HEK293 (cell line): ENCODE measurements around the gene UBB.

Experiments used
- GLI4 ChIP-seq: fragments of 450-650 bp; formaldehyde crosslinking; IDR thresholded peaks from 2 replicates; pipeline ENCODE4 v1.5.1; 2016; ENCODE audit warnings: missing biosample characterization, missing genetic modification characterization
- YY1 ChIP-seq: fragments of 450-650 bp; formaldehyde crosslinking; IDR thresholded peaks from 2 replicates; pipeline ENCODE4 v1.5.1; 2018; ENCODE audit warnings: missing biosample characterization, missing genetic modification characterization
- ZNF366 ChIP-seq: fragments of 450-650 bp; formaldehyde crosslinking; conservative IDR thresholded peaks from 2 replicates; pipeline ENCODE4 v1.5.1; 2016; ENCODE audit warnings: missing biosample characterization, missing genetic modification characterization
- ZNF776 ChIP-seq: fragments of 450-650 bp; formaldehyde crosslinking; IDR thresholded peaks from 2 replicates; pipeline ENCODE4 v1.5.0; 2017; ENCODE audit warnings: missing biosample characterization, missing genetic modification characterization, borderline replicate concordance
- TF ChIP-seq, protein P1 (sequence below): fragments of 450-650 bp; formaldehyde crosslinking; IDR thresholded peaks from 2 replicates; pipeline ENCODE4 v1.5.1; 2016; ENCODE audit warnings: missing biosample characterization, missing genetic modification characterization
- TF ChIP-seq, protein P2 (sequence below): fragments of 450-650 bp; formaldehyde crosslinking; IDR thresholded peaks from 2 replicates; pipeline ENCODE4 v1.5.1; 2016; ENCODE audit warnings: missing biosample characterization, missing genetic modification characterization
- TF ChIP-seq, protein P3 (sequence below): fragments of 450-650 bp; formaldehyde crosslinking; IDR thresholded peaks from 2 replicates; pipeline ENCODE4 v1.5.1; 2016; ENCODE audit warnings: missing biosample characterization, missing genetic modification characterization
- TF ChIP-seq, protein P4 (sequence below): fragments of 450-650 bp; formaldehyde crosslinking; IDR thresholded peaks from 2 replicates; pipeline ENCODE4 v1.5.1; 2017; ENCODE audit warnings: missing biosample characterization, missing genetic modification characterization
- TF ChIP-seq, protein P5 (sequence below): fragments of 450-650 bp; formaldehyde crosslinking; IDR thresholded peaks from 2 replicates; pipeline ENCODE4 v1.5.1; 2016; ENCODE audit warnings: missing biosample characterization, missing genetic modification characterization
- TF ChIP-seq, protein P6 (sequence below): fragments of 450-650 bp; formaldehyde crosslinking; IDR thresholded peaks from 2 replicates; pipeline ENCODE4 v1.5.1; 2016; ENCODE audit warnings: missing biosample characterization, missing genetic modification characterization, borderline replicate concordance
- TF ChIP-seq, protein P7 (sequence below): sonication (generic); formaldehyde crosslinking; IDR thresholded peaks from 2 replicates; pipeline ENCODE4 v1.8.1; 2022; ENCODE audit warnings: mild to moderate bottlenecking, moderate library complexity, missing genetic modification reagents

DNA sequence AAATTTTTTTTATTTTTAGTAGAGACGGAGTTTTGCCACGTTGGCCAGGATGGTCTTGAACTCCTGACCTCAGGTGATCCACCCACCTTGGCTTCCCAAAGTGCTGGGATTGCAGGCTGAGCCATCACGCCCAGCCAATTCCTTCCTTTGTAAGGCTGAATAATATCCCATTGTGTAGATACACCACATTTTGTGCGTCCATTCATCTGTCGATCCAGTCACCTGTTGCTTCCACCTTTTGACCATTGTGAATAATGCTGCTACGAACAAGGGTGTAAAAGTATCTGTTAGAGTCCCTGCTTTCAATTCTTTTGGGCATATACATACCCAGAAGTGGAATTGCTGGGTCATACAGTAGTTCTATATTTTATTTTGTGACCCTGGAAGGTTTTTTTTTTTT, 49.8 kb downstream of the UBB start:
- TF ChIP-seq ZNF366 (tag by site-specific recombination) (no peak), YY1 (tag by site-specific recombination) (no peak), GLI4 (tag by site-specific recombination) (no peak), ZNF776 (tag by site-specific recombination) (no peak)
- TF ChIP-seq, protein P1, sequence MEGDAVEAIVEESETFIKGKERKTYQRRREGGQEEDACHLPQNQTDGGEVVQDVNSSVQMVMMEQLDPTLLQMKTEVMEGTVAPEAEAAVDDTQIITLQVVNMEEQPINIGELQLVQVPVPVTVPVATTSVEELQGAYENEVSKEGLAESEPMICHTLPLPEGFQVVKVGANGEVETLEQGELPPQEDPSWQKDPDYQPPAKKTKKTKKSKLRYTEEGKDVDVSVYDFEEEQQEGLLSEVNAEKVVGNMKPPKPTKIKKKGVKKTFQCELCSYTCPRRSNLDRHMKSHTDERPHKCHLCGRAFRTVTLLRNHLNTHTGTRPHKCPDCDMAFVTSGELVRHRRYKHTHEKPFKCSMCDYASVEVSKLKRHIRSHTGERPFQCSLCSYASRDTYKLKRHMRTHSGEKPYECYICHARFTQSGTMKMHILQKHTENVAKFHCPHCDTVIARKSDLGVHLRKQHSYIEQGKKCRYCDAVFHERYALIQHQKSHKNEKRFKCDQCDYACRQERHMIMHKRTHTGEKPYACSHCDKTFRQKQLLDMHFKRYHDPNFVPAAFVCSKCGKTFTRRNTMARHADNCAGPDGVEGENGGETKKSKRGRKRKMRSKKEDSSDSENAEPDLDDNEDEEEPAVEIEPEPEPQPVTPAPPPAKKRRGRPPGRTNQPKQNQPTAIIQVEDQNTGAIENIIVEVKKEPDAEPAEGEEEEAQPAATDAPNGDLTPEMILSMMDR (tag by site-specific recombination): no peak
- TF ChIP-seq, protein P2, sequence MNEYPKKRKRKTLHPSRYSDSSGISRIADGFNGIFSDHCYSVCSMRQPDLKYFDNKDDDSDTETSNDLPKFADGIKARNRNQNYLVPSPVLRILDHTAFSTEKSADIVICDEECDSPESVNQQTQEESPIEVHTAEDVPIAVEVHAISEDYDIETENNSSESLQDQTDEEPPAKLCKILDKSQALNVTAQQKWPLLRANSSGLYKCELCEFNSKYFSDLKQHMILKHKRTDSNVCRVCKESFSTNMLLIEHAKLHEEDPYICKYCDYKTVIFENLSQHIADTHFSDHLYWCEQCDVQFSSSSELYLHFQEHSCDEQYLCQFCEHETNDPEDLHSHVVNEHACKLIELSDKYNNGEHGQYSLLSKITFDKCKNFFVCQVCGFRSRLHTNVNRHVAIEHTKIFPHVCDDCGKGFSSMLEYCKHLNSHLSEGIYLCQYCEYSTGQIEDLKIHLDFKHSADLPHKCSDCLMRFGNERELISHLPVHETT (tag by site-specific recombination): no peak
- TF ChIP-seq, protein P3, sequence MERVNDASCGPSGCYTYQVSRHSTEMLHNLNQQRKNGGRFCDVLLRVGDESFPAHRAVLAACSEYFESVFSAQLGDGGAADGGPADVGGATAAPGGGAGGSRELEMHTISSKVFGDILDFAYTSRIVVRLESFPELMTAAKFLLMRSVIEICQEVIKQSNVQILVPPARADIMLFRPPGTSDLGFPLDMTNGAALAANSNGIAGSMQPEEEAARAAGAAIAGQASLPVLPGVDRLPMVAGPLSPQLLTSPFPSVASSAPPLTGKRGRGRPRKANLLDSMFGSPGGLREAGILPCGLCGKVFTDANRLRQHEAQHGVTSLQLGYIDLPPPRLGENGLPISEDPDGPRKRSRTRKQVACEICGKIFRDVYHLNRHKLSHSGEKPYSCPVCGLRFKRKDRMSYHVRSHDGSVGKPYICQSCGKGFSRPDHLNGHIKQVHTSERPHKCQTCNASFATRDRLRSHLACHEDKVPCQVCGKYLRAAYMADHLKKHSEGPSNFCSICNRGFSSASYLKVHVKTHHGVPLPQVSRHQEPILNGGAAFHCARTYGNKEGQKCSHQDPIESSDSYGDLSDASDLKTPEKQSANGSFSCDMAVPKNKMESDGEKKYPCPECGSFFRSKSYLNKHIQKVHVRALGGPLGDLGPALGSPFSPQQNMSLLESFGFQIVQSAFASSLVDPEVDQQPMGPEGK (tag by site-specific recombination): no peak
- TF ChIP-seq, protein P4, sequence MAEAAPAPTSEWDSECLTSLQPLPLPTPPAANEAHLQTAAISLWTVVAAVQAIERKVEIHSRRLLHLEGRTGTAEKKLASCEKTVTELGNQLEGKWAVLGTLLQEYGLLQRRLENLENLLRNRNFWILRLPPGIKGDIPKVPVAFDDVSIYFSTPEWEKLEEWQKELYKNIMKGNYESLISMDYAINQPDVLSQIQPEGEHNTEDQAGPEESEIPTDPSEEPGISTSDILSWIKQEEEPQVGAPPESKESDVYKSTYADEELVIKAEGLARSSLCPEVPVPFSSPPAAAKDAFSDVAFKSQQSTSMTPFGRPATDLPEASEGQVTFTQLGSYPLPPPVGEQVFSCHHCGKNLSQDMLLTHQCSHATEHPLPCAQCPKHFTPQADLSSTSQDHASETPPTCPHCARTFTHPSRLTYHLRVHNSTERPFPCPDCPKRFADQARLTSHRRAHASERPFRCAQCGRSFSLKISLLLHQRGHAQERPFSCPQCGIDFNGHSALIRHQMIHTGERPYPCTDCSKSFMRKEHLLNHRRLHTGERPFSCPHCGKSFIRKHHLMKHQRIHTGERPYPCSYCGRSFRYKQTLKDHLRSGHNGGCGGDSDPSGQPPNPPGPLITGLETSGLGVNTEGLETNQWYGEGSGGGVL (tag by site-specific recombination): no peak
- TF ChIP-seq, protein P5, sequence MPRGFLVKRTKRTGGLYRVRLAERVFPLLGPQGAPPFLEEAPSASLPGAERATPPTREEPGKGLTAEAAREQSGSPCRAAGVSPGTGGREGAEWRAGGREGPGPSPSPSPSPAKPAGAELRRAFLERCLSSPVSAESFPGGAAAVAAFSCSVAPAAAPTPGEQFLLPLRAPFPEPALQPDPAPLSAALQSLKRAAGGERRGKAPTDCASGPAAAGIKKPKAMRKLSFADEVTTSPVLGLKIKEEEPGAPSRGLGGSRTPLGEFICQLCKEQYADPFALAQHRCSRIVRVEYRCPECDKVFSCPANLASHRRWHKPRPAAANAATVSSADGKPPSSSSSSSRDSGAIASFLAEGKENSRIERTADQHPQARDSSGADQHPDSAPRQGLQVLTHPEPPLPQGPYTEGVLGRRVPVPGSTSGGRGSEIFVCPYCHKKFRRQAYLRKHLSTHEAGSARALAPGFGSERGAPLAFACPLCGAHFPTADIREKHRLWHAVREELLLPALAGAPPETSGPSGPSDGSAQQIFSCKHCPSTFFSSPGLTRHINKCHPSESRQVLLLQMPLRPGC (tag by site-specific recombination): no peak
- TF ChIP-seq, protein P6, sequence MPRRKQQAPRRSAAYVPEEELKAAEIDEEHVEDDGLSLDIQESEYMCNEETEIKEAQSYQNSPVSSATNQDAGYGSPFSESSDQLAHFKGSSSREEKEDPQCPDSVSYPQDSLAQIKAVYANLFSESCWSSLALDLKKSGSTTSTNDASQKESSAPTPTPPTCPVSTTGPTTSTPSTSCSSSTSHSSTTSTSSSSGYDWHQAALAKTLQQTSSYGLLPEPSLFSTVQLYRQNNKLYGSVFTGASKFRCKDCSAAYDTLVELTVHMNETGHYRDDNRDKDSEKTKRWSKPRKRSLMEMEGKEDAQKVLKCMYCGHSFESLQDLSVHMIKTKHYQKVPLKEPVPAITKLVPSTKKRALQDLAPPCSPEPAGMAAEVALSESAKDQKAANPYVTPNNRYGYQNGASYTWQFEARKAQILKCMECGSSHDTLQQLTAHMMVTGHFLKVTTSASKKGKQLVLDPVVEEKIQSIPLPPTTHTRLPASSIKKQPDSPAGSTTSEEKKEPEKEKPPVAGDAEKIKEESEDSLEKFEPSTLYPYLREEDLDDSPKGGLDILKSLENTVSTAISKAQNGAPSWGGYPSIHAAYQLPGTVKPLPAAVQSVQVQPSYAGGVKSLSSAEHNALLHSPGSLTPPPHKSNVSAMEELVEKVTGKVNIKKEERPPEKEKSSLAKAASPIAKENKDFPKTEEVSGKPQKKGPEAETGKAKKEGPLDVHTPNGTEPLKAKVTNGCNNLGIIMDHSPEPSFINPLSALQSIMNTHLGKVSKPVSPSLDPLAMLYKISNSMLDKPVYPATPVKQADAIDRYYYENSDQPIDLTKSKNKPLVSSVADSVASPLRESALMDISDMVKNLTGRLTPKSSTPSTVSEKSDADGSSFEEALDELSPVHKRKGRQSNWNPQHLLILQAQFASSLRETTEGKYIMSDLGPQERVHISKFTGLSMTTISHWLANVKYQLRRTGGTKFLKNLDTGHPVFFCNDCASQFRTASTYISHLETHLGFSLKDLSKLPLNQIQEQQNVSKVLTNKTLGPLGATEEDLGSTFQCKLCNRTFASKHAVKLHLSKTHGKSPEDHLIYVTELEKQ (tag by site-specific recombination): no peak
- TF ChIP-seq, protein P7, sequence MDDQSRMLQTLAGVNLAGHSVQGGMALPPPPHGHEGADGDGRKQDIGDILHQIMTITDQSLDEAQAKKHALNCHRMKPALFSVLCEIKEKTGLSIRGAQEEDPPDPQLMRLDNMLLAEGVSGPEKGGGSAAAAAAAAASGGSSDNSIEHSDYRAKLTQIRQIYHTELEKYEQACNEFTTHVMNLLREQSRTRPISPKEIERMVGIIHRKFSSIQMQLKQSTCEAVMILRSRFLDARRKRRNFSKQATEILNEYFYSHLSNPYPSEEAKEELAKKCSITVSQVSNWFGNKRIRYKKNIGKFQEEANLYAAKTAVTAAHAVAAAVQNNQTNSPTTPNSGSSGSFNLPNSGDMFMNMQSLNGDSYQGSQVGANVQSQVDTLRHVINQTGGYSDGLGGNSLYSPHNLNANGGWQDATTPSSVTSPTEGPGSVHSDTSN (CRISPR knock-in tag): no peak
